Stimulated activated CD4-positive, alpha-beta T cell treated with anti-CD3 and anti-CD28 coated beads, Interleukin-1b, Interleukin-23, amount 100 ng/mL, for 24 hours (primary cell): ENCODE measurements around the gene TRPM4.
A peak's percentile ranks its signal among the peaks of the same experiment; 100 is the strongest.
"Not testable (repeated sequence)": the region's sequence is repeated elsewhere in the genome, so short reads cannot be mapped to it uniquely, and the experiment has no call there.

ENCODE experiments used
- DNase-seq, 4 experiments: peaks; one replicate each; pipeline ENCODE4 v3.0.0-alpha.2; 2020; ENCODE audit warnings: low read depth in 4 of 4, low spot score in 1 of 4

The TRPM4 gene

DNA sequence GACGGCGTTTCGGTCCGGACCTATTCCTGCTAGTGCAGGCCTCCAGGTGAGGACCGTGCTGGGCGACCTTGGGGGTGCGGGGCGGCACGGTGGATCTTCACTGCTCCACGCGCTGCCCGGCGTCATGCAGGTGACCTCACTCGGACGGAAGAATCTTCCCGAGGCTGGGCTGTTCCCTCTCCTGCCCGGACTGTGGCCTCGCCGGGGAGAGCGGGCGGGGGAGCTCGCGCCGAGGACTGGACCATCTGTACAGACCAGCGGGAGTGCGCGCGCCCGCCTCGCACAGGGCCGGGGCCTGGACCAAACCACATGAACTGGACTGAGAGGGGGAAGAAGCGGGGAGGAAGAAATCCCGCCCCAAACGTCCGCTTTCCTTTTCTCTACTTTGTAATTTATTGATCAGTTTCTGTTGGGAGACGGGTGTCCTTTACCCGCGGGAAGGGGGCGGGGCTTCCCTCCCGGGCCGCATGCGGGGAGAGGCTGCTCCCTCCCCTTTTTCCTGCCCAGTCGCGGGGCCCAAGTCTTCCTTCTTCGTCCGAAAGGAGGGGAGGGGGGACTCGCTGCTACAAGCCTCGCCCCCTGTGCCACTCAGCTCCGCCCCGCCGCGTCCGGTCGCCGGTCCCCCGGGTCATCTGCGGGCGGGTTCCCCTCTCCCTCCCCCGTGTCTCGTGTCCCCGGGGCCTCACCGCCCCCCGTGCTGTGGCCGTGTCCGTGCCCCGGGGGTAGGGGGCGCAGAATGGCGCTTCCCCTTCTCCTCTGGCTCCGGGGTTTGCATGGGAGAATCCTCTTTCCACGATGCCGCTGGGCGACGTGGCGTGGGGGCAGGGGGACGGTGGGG is 7.3 kb upstream of the TRPM4 start:
- peak in 1 of 4 experiments; percentile 34 for DNase-seq

DNA sequence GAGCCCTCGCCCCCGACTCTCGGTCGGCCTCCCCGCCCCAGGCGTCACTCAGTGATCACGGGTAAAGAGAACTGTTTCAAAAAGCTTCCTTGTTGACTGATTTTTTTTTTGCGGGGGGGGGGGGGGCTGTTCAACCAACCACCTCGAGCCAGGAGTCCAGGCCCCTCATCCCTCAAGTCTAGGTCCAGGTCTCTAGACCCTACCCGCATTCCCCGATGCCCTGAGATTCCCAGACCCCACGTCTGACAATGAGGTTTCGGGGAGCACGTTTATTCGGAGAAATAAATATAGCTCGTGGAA is 6.7 kb upstream of the TRPM4 start:
- no peak for DNase-seq

DNA sequence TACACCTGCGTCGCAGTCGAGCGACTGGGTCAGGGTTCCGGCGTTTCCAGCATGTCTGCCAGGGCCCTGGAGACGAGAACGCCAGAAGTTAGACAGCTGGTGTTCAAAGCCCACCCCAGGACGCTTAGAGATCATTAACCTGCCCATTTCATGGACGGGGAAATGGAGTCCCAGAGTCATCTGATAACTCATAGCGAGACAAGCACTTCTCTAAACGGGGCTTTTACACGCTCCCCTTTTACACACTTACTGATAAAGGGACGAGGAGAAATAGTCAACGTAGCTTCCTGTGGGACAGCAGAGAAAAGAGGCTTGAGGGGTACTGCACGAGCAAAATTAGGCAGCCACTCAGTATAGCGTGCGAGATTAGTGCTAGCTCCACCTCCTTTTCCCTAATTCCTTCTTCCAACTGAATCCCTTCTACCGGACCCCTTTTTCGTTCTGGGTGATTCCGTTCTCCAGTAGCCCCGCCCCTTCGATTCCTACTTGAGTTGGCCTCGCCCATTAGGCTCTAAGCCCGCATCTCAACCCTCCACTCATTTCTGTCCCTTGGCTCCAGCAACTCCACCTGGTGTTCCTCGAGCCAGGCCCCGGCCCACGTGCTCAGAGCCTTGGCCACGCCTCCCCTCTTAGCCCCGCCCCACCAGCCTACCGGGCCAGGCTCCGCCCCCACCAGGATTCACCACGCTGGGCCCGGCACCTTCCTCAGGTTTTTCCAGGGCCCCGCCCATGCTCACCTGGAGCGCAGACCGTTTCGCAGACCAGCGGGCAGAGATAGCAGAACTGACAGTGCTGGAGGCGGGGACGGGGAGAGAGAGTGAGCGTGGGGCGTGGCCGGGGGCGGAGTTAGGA is 6.1 kb upstream of the TRPM4 start:
- no peak for DNase-seq

DNA sequence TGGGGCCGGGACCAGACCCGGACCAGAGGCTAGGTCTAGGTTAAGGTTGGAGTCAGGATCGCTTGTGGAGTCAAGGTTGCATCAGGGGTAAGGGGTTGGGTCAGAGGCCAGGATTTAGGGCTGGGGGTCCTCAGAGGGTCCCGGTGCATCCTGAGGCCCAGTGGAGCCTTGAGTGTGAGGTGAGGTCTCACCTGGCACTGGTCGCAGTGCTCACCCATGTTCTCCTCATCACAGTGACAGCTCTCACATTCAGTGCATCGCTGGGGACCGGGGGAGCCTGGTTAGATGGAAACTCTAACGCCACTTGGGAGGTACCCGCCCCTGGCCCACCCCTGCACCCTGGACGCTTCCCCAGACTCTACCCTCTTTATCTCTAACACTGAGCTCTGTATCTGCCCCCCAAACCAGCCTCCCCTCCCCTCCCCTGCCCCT is 5.5 kb upstream of the TRPM4 start:
- DNase-seq, result no peak

DNA sequence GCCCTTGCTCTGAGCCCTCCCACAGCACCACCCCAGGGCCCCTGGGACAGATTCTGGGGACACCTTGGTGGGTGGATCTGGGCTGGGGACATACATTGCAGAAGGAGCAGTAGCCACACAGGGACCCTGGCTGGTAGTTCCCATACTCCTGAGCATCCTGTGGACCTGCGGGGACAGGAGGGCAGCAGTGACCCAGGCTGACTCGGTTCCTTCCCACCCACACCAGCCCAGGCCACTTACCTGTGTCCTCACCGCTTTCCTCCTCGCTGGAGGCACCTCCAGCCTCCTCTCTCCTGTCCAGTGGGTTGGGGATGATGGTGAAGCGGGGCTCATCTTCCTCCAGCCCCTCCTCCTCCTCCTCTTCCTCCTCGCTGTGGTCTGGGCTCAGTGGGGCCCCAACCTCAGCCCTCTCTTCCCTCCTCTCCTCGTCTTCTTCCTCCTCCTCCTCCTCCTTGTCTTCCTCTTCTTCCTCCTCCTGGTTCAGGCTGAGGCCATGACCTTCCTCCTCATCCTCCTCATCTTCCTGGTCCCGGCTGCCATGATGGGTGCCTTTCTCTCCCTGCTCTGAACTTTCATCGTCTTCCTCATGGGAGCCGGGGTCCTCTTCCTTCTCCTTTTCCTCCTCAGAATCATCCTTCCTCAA is 4.3 kb upstream of the TRPM4 start:
- DNase-seq, result no peak

DNA sequence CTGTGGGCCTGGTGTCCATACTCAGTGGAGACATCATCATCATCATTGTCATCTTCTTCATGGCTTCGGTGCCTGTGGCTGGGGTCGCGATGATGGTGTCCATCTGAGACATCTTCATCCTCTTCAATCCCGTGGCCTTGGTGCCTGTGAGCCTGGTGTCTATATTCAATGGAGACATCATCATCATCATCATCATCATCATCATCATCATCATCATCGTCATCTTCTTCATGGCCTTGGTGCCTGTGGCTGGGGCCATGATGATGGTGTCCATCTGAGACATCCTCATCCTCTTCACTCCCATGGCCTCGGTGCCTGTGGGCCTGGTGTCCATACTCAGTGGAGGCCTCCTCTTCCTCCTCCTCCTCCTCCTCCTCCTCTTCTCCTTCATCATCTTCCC is 3.3 kb upstream of the TRPM4 start:
- DNase-seq, result no peak

DNA sequence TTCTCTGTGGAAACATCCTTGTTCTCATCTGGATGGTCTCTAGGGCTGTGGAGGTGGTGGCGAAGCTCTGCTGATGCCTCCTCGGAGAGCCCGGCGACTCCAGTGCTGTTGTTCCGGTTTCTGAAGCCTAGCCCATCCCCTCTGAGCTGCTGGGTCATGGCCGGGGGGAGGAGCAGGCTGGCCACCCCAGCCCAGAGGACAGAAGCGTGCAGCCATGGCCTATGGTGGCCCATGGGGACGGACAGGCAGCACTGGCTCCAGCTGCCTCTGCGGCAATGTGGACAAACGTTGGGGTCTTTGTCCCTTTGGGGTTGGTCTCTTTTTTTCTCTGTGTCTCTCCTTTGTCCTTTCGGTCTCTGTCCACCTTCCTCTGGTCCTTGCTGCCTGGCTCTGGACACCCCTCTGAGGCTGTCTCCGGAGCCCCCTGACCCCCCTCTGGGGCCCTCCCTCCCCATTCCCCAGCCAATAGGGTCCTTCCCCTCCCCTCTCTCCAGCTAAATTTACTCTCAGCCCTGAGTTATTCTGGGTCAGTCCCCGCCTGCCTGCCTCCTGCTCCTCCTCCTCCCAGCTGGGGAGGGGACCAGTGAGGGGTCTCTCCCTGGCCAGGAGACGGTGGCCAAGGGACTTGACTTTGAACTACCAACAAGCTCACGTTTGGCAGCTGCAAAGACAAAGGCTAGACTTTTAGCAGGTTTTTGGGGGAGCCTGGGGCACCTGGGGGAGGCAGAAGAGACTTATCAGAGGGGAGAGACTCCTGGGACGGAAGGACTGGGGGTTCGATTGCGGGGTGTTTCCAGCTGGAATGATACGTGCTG is 2.4 kb upstream of the TRPM4 start, which contains the start of gene HRC:
HRC (minus strand) TSS at position 392 of the 815 bp plus-strand sequence; CDS start at position 233, 159 bp downstream.
- DNase-seq, result no peak

DNA sequence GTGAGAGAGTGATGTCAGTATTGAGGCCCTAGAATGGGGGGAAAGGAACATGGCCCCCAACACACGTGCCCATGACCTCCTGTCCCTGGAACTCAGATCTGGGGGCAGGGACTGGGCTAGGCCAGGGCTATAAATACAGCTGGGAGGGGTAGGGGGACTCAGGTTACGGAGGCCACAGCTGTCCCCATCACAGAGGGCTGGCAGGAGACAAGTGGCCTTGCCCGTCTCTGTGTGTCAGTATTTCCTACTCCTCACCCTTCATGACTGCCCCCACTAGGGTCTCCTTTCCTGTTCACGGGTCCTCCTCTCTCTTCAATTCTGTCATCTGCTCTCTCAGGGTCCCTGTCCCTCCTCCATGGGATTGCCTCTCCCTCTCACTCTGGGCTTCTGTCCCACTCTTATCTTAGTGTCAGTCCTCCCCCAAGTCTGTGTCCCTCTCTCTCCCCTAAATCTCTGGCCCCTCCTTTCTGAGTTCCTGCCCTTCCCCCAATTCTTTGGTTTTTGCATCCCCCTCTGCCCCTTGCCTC is 1.7 kb upstream of the TRPM4 start:
- DNase-seq, result no peak

DNA sequence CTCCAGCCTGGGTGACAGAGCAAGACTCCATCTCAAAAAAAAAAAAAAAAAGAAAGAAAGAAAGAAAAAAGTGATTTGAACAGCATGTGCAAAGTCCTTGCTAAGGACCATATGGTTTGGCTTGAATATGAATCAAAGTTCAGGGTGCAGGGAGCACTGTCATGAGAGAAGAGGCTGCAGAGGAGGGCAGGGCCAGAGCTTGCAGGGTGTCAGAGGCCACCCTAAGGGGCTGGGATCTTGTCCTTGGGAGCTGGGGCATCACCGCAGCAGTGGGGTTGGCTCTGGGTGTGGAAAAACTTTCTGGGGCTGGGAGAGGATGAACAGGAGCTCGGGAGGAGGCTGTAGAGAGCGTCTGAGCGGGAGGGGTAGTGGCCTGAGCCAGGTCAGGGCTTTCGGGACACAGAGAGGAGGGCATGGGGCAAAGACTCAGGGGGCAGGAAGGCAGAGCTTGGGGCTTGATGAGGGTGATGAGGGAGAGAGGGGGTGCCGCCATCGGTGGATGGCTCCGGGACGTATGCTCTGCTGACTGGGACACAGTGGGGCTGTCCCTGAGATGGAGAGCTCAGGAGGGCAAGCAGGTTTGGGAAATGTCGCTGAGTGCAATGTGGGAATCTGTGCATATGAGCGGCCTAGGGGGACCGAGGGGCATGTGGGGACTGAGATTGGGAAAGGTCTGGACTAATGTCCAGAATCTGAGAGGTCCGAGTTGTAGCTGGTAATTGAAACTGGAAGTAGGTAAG is 3.0 kb downstream of the TRPM4 start:
- no peak for DNase-seq

DNA sequence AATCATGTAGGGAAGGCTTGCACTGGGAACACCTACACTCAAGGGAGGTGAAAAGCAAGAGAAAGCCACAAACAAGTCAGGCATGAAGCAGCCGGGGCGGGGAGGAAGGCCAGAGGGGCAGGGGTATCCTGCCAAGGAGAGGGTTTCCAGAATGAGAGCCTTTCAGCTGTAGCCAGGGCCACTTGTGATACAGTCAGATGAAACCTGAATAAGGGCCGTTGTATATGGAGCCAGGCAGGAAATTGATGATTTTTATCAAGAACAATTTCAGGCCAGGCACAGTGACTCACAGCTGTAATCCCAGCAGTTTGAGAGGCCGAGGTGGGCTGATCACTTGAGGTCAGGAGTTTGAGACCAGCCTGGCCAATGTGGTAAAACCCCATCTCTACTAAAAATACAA is 4.4 kb downstream of the TRPM4 start:
- DNase-seq, result no peak

DNA sequence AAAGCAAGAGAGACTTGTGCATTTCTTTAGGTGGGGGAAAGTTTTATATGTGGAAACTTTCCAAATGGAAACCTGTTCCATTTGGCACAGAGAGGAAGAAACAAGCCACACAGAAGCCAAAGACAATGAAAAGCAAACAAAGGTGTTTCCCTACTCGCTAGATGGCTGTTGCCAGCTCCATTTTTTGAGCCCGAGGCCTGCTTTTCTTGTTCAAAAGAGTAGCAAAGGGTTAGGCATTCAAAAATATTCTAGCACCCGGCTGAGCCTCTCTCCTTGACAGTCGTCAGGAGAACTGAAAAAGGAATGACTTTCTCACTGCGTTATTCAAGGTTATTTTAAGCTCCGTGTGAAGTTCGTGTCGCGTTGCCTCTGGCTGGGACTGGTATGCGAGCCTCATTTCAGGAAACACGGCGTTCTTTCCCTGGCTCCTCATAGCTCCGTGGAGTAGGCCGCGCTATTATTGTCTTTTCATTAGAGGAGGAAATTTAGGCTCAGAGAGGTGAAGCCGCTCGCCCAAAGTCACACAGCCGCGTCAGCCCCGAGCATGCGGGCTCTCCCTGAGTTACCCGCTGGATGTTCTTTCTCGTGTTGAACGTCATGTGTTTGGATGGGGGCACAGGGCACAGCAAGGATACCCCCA is 7.6 kb downstream of the TRPM4 start:
- no peak for DNase-seq

DNA sequence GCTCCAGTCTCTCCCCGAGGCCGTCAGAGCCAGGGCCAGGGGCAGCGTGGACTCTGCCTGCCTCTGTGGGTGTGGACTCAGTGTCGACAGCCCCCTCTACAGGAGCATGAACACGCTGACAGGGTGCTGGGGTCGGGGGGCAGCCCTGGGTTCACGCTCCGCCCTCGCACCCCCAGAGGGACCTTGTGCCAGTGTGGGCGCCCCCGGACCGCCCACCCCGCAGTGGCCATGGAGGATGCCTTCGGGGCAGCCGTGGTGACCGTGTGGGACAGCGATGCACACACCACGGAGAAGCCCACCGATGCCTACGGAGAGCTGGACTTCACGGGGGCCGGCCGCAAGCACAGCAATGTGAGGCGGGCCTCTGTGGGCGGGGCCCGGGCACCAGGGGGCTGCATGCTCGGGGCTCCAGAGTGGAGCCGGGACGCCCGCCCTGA is 8.3 kb downstream of the TRPM4 start:
- no peak for DNase-seq

DNA sequence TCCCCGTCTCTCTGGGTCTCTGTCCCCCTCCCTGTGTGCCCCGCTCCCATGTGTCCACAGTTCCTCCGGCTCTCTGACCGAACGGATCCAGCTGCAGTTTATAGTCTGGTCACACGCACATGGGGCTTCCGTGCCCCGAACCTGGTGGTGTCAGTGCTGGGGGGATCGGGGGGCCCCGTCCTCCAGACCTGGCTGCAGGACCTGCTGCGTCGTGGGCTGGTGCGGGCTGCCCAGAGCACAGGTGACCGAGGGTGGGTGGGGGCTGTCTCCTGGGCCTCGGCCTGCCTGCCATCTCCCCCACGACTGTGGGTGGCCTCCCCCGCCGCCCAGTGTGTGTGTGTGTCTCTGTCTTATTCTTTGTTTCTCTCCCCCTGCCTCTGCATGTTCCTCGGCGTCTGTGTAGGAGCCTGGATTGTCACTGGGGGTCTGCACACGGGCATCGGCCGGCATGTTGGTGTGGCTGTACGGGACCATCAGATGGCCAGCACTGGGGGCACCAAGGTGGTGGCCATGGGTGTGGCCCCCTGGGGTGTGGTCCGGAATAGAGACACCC is 10.3 kb downstream of the TRPM4 start:
- no peak for DNase-seq

DNA sequence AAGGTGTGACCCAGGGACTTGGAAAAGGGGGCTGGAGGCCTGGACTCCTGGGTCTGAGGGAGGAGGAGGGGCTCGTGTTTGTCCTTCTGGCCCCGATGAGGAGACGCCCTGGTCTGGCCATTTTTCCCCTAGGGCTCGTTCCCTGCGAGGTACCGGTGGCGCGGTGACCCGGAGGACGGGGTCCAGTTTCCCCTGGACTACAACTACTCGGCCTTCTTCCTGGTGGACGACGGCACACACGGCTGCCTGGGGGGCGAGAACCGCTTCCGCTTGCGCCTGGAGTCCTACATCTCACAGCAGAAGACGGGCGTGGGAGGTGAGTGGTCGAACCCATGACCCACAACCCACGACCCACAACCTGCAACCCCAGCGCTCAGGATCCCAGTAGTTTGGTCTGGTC is 10.8 kb downstream of the TRPM4 start:
- no peak for DNase-seq

DNA sequence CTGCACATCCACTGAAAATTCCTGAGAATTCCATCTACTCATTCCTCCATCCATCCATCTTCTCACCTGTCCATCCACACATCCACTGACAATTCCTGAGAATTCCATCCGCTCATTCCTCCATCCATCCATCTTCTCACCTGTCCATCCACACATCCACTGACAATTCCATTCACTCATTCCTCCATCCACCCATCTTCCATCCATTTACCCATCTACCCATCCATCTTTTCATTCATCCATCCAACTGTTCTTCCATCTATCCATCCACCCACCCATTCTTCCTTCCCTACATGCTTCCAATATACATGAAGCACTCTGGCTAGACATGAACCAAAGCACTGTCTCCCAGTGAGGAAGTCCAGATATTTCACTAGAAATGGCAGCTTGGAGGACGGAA is 15.6 kb downstream of the TRPM4 start:
- DNase-seq, result no peak

DNA sequence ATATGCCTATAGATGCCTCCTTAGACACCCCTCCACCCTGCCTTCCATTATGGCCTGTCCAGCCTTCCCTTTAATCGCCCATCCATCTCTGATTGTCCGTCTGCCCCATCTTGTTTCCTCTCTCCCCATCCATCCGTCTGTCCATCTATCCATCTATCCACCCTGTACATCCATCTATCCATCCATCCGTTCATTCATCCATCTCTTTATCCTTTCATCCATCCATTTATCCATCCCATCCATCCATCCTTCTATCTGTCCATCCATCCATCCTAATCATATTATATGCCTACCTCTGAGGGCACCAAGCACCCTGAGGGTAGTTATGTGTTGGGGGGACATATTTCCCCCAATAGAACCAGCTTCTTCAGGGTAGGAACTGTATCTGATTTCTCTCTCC is 23.1 kb downstream of the TRPM4 start:
- no peak for DNase-seq

DNA sequence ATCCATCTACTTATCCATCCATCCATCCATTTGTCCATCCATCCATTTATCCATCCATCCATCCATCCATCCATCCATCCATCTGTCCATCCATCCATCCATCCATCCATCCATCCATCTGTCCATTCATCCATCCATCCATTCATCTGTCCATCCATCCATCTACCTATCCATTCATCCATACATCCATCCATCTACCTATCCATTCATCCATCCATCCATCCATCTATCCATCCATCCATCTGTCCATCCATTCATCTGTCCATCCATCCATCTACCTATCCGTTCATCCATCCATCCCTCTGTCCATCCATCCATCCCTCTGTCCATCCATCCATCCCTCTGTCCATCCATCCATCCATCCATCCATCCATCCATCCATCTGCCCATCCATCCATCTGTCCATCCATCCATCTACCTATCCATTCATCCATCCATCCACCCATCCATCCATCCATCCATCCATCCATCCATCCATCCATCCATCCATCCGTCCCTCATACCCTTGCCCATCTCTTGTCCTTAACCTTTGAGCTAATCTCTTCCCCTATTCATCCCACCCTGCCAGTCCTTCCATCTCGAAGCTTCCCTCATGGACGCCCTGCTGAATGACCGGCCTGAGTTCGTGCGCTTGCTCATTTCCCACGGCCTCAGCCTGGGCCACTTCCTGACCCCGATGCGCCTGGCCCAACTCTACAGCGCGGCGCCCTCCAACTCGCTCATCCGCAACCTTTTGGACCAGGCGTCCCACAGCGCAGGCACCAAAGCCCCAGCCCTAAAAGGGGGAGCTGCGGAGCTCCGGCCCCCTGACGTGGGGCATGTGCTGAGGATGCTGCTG is 24.6 kb downstream of the TRPM4 start:
- DNase-seq, result not testable (repeated sequence)

DNA sequence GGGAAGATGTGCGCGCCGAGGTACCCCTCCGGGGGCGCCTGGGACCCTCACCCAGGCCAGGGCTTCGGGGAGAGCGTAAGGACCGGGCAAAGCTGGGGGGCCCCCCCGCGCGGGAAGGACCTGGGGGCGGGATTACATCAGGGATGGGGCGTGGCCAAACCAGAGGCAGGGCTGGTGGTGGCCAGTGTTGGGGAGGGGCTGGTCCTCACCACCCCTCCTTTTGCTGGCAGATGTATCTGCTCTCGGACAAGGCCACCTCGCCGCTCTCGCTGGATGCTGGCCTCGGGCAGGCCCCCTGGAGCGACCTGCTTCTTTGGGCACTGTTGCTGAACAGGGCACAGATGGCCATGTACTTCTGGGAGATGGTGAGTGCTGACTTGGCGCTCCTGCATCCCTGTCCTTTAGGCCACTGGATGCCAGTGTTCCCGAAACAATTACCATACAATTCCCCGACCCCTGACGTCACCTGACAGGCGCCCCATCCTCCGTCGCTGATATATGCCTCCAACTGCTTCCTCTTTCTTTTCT is 25.3 kb downstream of the TRPM4 start:
- DNase-seq, result no peak
